Keratinocyte (primary cell): Measurements from ENCODE around the gene INSRR. TPM values are rescaled to one million over a fixed set of nuclear protein-coding genes. Genes with fewer than 3 reads are reported as not detected.

Experiments
- DNase-seq: peaks from one replicate; pipeline ENCODE4 v3.0.0-alpha.2; 2011; ENCODE audit warnings: low read depth, missing footprints, low spot score
- FAIRE-seq: peaks from 2 replicates; lab custom pipeline; 2011; peaks lifted over from hg19 to GRCh38; lab: Jason Lieb, UNC
- H2AFZ ChIP-seq: 2 replicates; pipeline ENCODE4 v1.6.0; 2012; ENCODE audit warnings: low read length, control low read depth, inconsistent platforms; ENCODE audit not compliant: control insufficient read depth
- H3K27ac ChIP-seq: 2 replicates; pipeline ENCODE4 v1.5.1; 2011; ENCODE audit warnings: low read length; ENCODE audit not compliant: control insufficient read depth, insufficient read depth
- H3K27me3 ChIP-seq: 3 replicates; pipeline ENCODE4 v1.6.0; 2011; ENCODE audit warnings: low read length; ENCODE audit not compliant: control insufficient read depth, insufficient read depth; ENCODE audit errors: extremely low read depth
- H3K36me3 ChIP-seq, 2 experiments: 2 replicates in 1 of 2; 3 replicates in 1 of 2; pipeline ENCODE4 v1.5.1; 2011; ENCODE audit warnings: low read length in 2 of 2, mild to moderate bottlenecking in 1 of 2; ENCODE audit not compliant: control insufficient read depth in 2 of 2, insufficient read depth in 2 of 2; ENCODE audit errors: extremely low read depth in 1 of 2
- H3K4me1 ChIP-seq: 3 replicates; pipeline ENCODE4 v1.5.1; 2011; ENCODE audit warnings: low read length; ENCODE audit not compliant: control insufficient read depth, insufficient read depth; ENCODE audit errors: extremely low read depth
- H3K4me2 ChIP-seq: 3 replicates; pipeline ENCODE4 v1.6.0; 2011; ENCODE audit warnings: low read depth, low read length; ENCODE audit not compliant: control insufficient read depth, insufficient read depth; ENCODE audit errors: extremely low read depth
- H3K4me3 ChIP-seq, 3 experiments: fragments of 200-600 bp in 1 of 3; sonication (generic) in 1 of 3; 2 replicates in 2 of 3; 3 replicates in 1 of 3; pipeline ENCODE4 v1.5.1; 2011 to 2016; ENCODE audit warnings: low read length in 3 of 3, mild to moderate bottlenecking in 3 of 3, control low read depth in 2 of 3, inconsistent platforms in 1 of 3, low read depth in 1 of 3, mixed read lengths in 1 of 3, mixed run types in 1 of 3, moderate library complexity in 1 of 3; ENCODE audit not compliant: control insufficient read depth in 2 of 3, insufficient read depth in 2 of 3; ENCODE audit errors: extremely low read depth in 1 of 3
- H3K79me2 ChIP-seq: 2 replicates; pipeline ENCODE4 v1.6.0; 2012; ENCODE audit warnings: low read length; ENCODE audit not compliant: control insufficient read depth, insufficient read depth
- H3K9ac ChIP-seq: 3 replicates; pipeline ENCODE4 v1.6.0; 2011; ENCODE audit warnings: low read length; ENCODE audit not compliant: control insufficient read depth, insufficient read depth; ENCODE audit errors: extremely low read depth
- H3K9me1 ChIP-seq: 3 replicates; pipeline ENCODE4 v1.6.0; 2011; ENCODE audit warnings: low read length; ENCODE audit not compliant: control insufficient read depth, insufficient read depth; ENCODE audit errors: extremely low read depth
- H3K9me3 ChIP-seq: 2 replicates; pipeline ENCODE4 v1.5.1; 2012; ENCODE audit warnings: low read depth, low read length; ENCODE audit not compliant: control insufficient read depth
- H4K20me1 ChIP-seq: 3 replicates; pipeline ENCODE4 v1.6.0; 2011; ENCODE audit warnings: low read length; ENCODE audit not compliant: control insufficient read depth, insufficient read depth; ENCODE audit errors: extremely low read depth
- CTCF ChIP-seq, 3 experiments: IDR thresholded peaks in 1 of 3; conservative IDR thresholded peaks in 1 of 3; optimal IDR thresholded peaks in 1 of 3; 2 replicates in 2 of 3; 3 replicates in 1 of 3; pipeline versions ENCODE3 to v1.5.1; 2011; ENCODE audit warnings: low read length in 3 of 3, mild to moderate bottlenecking in 3 of 3, moderate library complexity in 2 of 3, control low read depth in 1 of 3, inconsistent platforms in 1 of 3; ENCODE audit not compliant: insufficient read depth in 2 of 3; ENCODE audit errors: extremely low read depth in 1 of 3
- EZH2 ChIP-seq: IDR thresholded peaks from one replicate; pipeline ENCODE4 v1.6.1; 2012; ENCODE audit warnings: inconsistent platforms, mild to moderate bottlenecking, low read length, moderate library complexity
- dilution Hi-C: fragments of 300-500 bp; cut with MboI; formaldehyde crosslinking; loops from one replicate; pipeline ENCODE4 v1.7.0; 2020; ENCODE audit warnings: low sequenced_read_pairs; ENCODE audit not compliant: extremely low pct_ligation_motif_present
- polyA plus RNA-seq, 5 experiments: library from polyadenylated mRNA; depleted of rRNA in 3 of 5; stranded (reverse) in 3 of 5; stranded (forward) in 1 of 5; unstranded in 1 of 5; fragments of >200 nt; gene quantifications; 1 replicate in 1 of 5; 2 replicates in 3 of 5; 3 replicates in 1 of 5; pipeline versions ENCODE4 v1.2.1 to v1.2.3, GENCODE V29; 2011 to 2012; ENCODE audit warnings: missing spikeins in 2 of 5, low read depth in 1 of 5, low replicate concordance in 1 of 5

Gene INSRR
- polyA plus RNA-seq, 1 donor (not counting 4 experiments of a cell fraction or from before 2014, with no cell fraction given), result not detected

GRCh38 chr1:156881663-156882062 is 22.7 kb upstream of the INSRR start:
- FAIRE-seq (no peak), DNase-seq (no peak)
- dilution Hi-C loops, result no loop called here
- no peak overlapping the region for H3K4me2 ChIP-seq
- H3K27me3 ChIP-seq, result peaks cover 60% of the 10 kb centered on the region
- H4K20me1 ChIP-seq, result peaks cover 3% of the 10 kb centered on the region
- H2AFZ ChIP-seq, result no peak overlapping the region
- TF ChIP-seq EZH2 (no peak), CTCF (optimal IDR thresholded peaks at IDR 0.05 in 1 of 3, IDR thresholded peaks at IDR 0.05 in 1 of 3, conservative IDR thresholded peaks at IDR 0.05 in 1 of 3; ENCODE audit: extremely low read depth in 1 of 3, insufficient read depth in 2 of 3, low read length in 3 of 3) (no peak)
- H3K4me1 ChIP-seq, result no peaks in the 10 kb centered on the region
- no peaks in the 10 kb centered on the region for H3K9me1 ChIP-seq
- H3K9ac ChIP-seq, result no peak overlapping the region
- H3K36me3 ChIP-seq, result no peaks in the 10 kb centered on the region
- H3K79me2 ChIP-seq, result no peaks in the 10 kb centered on the region
- H3K9me3 ChIP-seq, result no peaks in the 10 kb centered on the region
- H3K4me3 ChIP-seq, result no peak overlapping the region
- H3K27ac ChIP-seq, result no peak overlapping the region

- Histone ChIP-seq H3K9me3 (no peaks in the 10 kb centered on the region), H3K9me1 (no peaks in the 10 kb centered on the region), H3K4me1 (no peaks in the 10 kb centered on the region), H3K4me3 (no peak overlapping the region), H3K36me3 (no peaks in the 10 kb centered on the region), H3K27ac (no peak overlapping the region), H2AFZ (no peak overlapping the region), H3K27me3 (peaks cover 62% of the 10 kb centered on the region), H3K4me2 (no peak overlapping the region), H3K79me2 (no peaks in the 10 kb centered on the region), H3K9ac (no peak overlapping the region), H4K20me1 (peaks cover 3% of the 10 kb centered on the region)
- TF ChIP-seq EZH2 (peak; percentile 6), CTCF (optimal IDR thresholded peaks at IDR 0.05 in 1 of 3, IDR thresholded peaks at IDR 0.05 in 1 of 3, conservative IDR thresholded peaks at IDR 0.05 in 1 of 3; ENCODE audit: extremely low read depth in 1 of 3, insufficient read depth in 2 of 3, low read length in 3 of 3) (no peak)
- DNase-seq (no peak), FAIRE-seq (no peak)
- dilution Hi-C loops, result no loop called here
These were observed 22.2 kb upstream of the INSRR start for GRCh38 chr1:156881101-156881500.
